ENCODE results near the gene NRG2. TPM values are rescaled to one million over a fixed set of nuclear protein-coding genes. Genes with fewer than 3 reads are reported as not detected.

Gene NRG2
- total and polyA plus RNA-seq, 2 of the 8 experiments (the other 6 are each of a cell fraction or from before 2014, with no cell fraction given), result 0.27 to 0.54 TPM

GRCh38 chr5:139863855-139864558 lies 179.1 kb downstream of the NRG2 start (continued):
- TF ChIP-seq HDAC6 (IDR thresholded peaks at IDR 0.05; ENCODE audit: low read depth, low read length) (no peak), KDM1A (IDR thresholded peaks at IDR 0.05; ENCODE audit: borderline replicate concordance, low read length) (no peak), RBBP5 (IDR thresholded peaks at IDR 0.05; ENCODE audit: borderline replicate concordance, low read depth, low read length) (no peak), KDM5A (IDR thresholded peaks at IDR 0.05; ENCODE audit: low read length) (no peak), FOSL1 (IDR thresholded peaks at IDR 0.05; ENCODE audit: insufficient read depth, low read depth, low read length) (no peak)

Data from H1 (cell line).